ENCODE measurements around the gene MSI2. TPM values are rescaled to one million over a fixed set of nuclear protein-coding genes. Genes with fewer than 3 reads are reported as not detected.
A peak's percentile ranks its signal among the peaks of the same experiment; 100 is the strongest.

The MSI2 gene
- total RNA-seq, 2 donors from 2014 or later: 112 to 119 TPM

DNA sequence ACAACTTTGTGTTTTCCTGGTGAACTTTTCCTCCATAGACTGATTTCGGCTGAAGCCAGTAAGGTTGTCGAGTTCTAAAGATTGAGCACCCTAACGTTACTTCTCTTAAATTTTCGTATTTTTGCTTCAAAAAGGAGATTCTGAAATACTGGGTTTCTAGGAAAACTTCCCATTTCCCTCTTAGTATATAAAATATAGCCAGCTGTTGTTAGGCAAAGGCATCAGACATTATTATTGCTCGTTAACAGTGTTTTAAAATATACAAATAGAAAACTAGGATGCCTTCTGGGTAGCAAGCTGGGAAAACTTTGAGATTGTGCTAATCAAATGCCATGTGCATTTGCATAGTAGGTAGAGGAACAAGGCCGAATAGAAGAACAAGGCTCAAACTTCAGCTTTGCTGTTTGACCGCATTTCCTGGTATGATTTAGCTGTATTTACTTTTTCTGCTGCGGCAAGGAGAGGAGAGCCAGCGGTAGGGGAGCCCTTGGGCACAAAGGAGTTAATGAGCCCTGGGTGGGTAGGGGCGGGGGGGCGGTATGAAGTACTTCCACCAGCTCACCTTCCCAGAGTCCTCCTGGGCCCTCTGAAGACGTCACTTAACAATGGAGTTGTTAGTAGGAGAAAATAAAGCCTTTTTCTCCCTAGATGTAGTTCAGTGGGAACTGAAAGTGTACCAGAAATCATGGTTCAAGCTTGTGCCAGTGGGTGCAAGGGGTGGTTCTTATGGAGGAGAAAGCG, 151.9 kb downstream of the MSI2 start:
- ATAC-seq (replicated peaks in 1 of 2) (peak; percentile 81), DNase-seq (peak; percentile 32 to 42)
- Mint-ChIP-seq H3K27me3 (ENCODE audit: low read depth) (no peaks in the 10 kb centered on the region), H3K36me3 (ENCODE audit: insufficient read depth in 2 of 2) (peaks cover 0 to 6% of the 10 kb centered on the region in 2 donors), H3K9me3 (no peaks in the 10 kb centered on the region), H3K4me3 (peak overlapping the region; percentile 58 to 59), H3K4me1 (ENCODE audit: low read depth) (peaks cover 40% of the 10 kb centered on the region), H3K27ac (no peak overlapping the region)

DNA sequence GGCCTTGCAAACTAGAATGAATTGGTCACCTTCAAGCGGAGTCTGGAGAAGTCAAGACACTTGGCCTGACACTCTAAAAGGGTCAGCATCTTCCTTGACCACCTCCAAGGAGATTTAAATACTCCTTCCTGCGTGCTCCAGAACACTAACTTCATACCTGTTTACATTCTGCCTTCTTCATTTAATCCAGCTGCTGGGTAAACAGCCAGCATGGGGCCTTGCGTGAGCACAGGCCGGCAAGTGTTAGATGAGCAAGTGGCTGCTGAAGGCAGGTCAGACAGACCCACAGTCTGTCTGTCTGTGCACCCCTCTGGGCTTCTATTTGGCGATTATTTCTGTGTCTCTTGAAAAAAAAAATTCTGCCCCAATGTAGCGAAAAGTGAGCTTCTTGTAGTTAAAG, 153.8 kb downstream of the MSI2 start:
- H3K27ac Mint-ChIP-seq: no peak overlapping the region
- ATAC-seq (replicated peaks in 1 of 2): no peak
- peaks cover 40% of the 10 kb centered on the region for H3K4me1 Mint-ChIP-seq (ENCODE audit: low read depth)
- no peaks in the 10 kb centered on the region for H3K27me3 Mint-ChIP-seq (ENCODE audit: low read depth)
- DNase-seq: no peak
- no peaks in the 10 kb centered on the region for H3K9me3 Mint-ChIP-seq
- no peak overlapping the region for H3K4me3 Mint-ChIP-seq
- H3K36me3 Mint-ChIP-seq (ENCODE audit: insufficient read depth in 2 of 2): peaks cover 0 to 7% of the 10 kb centered on the region in 2 donors

DNA sequence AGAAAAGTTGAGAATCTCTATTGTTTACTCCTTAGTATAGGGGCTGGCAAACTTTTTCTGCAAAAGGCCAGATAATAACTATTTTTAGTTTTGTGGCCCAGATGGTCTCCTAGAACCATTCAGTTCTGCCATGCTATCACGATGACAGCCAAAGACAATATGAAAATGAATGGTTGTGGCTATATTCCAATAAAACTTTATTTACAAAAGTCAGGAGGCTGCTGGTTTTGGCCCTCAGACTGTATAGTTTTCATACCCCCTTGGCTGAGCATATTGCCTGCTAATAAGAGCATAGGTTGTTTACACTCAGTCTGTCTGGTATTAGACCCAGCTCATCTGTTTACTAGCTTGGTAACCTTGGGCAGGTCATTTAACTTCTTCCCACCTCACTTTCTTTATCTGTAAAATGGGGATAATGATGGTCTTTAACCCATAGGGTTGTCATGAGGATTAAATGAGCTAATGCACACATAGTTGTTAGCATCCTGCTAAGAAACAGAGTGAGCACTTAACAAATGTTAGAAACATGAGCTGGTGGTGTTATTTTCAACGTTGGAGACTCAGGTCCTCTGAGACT, 156.3 kb downstream of the MSI2 start:
- H3K36me3 Mint-ChIP-seq (ENCODE audit: insufficient read depth in 2 of 2): peaks cover 0 to 6% of the 10 kb centered on the region in 2 donors
- no peak for DNase-seq
- no peaks in the 10 kb centered on the region for H3K27me3 Mint-ChIP-seq (ENCODE audit: low read depth)
- peaks cover 33% of the 10 kb centered on the region for H3K4me1 Mint-ChIP-seq (ENCODE audit: low read depth)
- no peak for ATAC-seq (replicated peaks in 1 of 2)
- no peak overlapping the region for H3K4me3 Mint-ChIP-seq
- H3K9me3 Mint-ChIP-seq: no peaks in the 10 kb centered on the region
- no peak overlapping the region for H3K27ac Mint-ChIP-seq

DNA sequence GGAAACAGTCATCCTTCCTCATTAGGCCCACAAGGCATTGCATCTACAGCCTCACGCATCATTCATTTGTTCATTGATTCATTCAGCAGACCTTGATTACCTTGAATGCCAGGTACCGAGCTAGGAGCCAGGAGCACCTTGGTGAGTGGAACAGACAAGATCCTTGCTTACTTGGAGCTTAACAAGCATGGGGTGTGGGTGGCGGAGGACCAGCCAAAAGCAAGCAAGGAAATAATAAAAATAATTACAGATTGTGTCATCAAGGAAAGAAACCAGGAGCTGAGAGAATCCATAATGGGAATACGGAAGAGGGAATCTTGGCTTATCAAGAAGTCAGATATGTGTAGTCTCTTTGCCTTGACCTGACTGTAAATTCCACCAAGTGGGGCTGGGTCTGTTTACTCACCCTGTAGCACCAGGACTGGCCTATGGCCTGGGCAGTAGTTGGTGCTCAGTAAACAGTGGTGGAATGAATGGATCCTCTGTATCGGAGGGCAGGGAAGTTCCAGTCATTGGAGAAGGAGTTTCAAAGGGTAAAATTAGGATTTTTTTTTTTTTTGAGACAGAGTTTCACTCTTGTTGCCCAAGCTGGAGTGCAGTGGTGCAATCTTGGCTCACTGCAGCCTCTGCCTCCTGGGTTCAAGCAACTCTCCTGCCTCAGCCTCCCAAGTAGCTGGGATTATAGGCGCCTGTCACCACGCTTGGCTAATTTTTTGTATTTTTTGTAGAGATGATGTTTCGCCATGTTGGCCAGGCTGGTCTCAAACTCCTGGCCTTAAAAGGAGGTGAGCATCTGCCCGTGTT, 157.7 kb downstream of the MSI2 start:
- Mint-ChIP-seq H3K27me3 (ENCODE audit: low read depth) (no peaks in the 10 kb centered on the region), H3K4me3 (no peak overlapping the region), H3K9me3 (no peaks in the 10 kb centered on the region), H3K4me1 (ENCODE audit: low read depth) (peaks cover 30% of the 10 kb centered on the region), H3K36me3 (ENCODE audit: insufficient read depth in 2 of 2) (peaks cover 0 to 6% of the 10 kb centered on the region in 2 donors), H3K27ac (no peak overlapping the region)
- DNase-seq (no peak), ATAC-seq (replicated peaks in 1 of 2) (no peak)

DNA sequence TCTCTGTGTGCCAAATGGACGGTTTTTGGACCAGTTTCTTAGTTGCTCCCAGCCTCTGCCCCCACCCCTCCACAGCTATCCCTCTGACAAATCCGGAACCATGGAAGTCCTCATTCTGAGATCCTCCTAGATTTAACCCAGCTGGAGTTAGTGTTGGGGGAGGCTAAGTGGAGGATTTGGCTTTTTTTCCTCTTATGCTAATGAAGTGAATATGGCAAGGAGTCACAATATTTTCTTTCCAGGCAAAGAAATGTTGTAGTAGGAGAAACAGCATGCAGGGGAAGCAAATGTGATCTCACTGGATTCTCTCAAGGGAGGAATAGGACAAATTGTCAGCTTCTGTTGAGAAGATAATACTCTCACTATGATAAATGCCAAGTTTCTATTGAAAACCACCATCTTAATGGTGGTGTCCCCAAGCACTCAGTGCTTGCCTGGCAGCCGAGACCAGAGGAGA, 159.5 kb downstream of the MSI2 start:
- no peak for ATAC-seq (replicated peaks in 1 of 2)
- DNase-seq: no peak
- H3K4me3 Mint-ChIP-seq: no peak overlapping the region
- no peaks in the 10 kb centered on the region for H3K27me3 Mint-ChIP-seq (ENCODE audit: low read depth)
- H3K27ac Mint-ChIP-seq: no peak overlapping the region
- no peaks in the 10 kb centered on the region for H3K9me3 Mint-ChIP-seq
- peaks cover 28% of the 10 kb centered on the region for H3K4me1 Mint-ChIP-seq (ENCODE audit: low read depth)
- H3K36me3 Mint-ChIP-seq (ENCODE audit: insufficient read depth in 2 of 2): peaks cover 0 to 6% of the 10 kb centered on the region in 2 donors

DNA sequence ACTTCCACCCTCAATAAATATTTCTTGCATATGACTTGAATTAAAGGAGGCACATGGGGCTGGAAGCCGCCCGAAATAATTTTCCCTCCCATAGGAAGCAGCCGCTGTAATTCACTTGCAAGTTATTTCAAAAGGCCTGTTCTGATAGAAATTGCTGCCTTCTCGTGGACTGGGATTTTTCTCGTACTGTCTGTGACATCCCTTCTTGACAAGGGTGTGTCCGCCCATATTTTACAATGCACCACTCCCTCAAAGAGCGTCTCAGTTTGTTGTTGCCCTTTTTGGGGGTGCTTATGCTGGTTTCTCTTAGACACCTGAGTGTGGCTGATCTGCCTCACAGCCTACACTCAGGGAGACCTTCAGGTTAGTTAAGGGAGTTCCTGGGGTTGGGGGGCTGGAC, 160.0 kb downstream of the MSI2 start:
- no peak overlapping the region for H3K27ac Mint-ChIP-seq
- peaks cover 0 to 6% of the 10 kb centered on the region in 2 donors for H3K36me3 Mint-ChIP-seq (ENCODE audit: insufficient read depth in 2 of 2)
- H3K4me3 Mint-ChIP-seq: no peak overlapping the region
- no peaks in the 10 kb centered on the region for H3K27me3 Mint-ChIP-seq (ENCODE audit: low read depth)
- H3K9me3 Mint-ChIP-seq: no peaks in the 10 kb centered on the region
- DNase-seq: no peak
- peaks cover 32% of the 10 kb centered on the region for H3K4me1 Mint-ChIP-seq (ENCODE audit: low read depth)
- ATAC-seq (replicated peaks in 1 of 2): no peak

DNA sequence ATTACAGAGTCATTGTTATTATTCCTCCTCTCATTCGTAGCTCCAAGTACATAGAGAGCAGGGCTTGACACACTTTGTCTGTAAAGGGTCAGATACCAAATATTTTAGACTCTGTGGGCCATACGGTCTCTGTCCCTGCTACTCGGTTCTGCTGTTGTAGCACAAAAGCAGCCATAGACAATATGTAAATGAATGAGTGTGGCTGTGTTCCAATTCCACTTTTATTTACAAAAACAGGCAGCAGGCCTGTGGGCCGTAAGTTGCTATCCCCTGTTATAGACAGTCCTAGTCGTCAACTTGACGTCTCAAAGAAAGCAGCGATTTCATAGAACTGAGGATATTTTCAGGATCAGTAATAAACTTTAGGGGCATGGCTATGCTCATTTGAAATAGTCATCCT, 161.6 kb downstream of the MSI2 start:
- no peaks in the 10 kb centered on the region for H3K27me3 Mint-ChIP-seq (ENCODE audit: low read depth)

DNA sequence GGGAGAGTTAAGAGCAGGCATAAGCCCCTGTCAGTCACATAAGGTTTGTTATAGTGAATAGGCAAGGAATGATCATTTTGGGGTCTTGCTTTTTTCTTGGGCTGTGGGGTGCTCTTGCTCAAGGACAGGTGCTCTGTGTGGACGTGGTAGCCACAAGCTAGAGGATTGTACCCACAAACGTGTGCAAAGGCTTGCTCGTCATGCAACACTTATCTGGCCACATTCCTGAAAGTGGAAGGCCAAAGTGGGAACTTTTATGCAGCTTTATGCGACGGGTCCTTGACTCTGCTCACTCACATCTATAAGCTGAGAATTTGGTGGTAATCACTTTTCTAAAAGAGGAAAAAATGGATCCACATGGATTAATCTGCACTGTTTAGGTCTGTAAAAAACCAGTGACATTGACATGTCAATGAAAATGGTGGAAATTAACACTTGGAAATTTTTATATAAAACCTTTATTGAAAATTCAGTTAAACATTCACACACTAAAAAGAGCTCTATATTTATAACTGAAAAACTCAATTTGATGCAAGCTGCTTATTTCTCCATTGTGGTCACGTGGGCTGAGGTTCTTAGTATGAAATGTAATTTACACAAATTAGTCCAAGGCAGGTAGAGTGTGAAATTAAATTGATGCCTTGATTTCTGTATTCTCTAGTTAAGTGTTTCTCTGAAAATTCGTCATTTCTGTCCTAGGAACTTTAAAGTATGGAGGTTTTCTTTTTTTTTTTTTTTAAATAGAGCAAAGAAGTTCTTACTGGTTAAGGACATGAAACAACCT, 162.3 kb downstream of the MSI2 start:
- DNase-seq (no peak), ATAC-seq (replicated peaks in 1 of 2) (peak; percentile 32 to 48)
- no peaks in the 10 kb centered on the region for H3K27me3 Mint-ChIP-seq (ENCODE audit: low read depth)
- H3K4me1 Mint-ChIP-seq (ENCODE audit: low read depth): peaks cover 49% of the 10 kb centered on the region
- no peaks in the 10 kb centered on the region for H3K9me3 Mint-ChIP-seq
- peaks cover 0 to 6% of the 10 kb centered on the region in 2 donors for H3K36me3 Mint-ChIP-seq (ENCODE audit: insufficient read depth in 2 of 2)
- H3K4me3 Mint-ChIP-seq: no peak overlapping the region
- H3K27ac Mint-ChIP-seq: peak overlapping the region; percentile 42

More for the DNA sequence above, 161.6 kb downstream of the MSI2 start:
- H3K9me3 Mint-ChIP-seq: no peaks in the 10 kb centered on the region
- H3K36me3 Mint-ChIP-seq (ENCODE audit: insufficient read depth in 2 of 2): peaks cover 0 to 6% of the 10 kb centered on the region in 2 donors
- ATAC-seq (replicated peaks in 1 of 2): no peak
- peaks cover 42% of the 10 kb centered on the region for H3K4me1 Mint-ChIP-seq (ENCODE audit: low read depth)
- DNase-seq: no peak
- H3K27ac Mint-ChIP-seq: peak overlapping the region; percentile 42
- H3K4me3 Mint-ChIP-seq: no peak overlapping the region

DNA sequence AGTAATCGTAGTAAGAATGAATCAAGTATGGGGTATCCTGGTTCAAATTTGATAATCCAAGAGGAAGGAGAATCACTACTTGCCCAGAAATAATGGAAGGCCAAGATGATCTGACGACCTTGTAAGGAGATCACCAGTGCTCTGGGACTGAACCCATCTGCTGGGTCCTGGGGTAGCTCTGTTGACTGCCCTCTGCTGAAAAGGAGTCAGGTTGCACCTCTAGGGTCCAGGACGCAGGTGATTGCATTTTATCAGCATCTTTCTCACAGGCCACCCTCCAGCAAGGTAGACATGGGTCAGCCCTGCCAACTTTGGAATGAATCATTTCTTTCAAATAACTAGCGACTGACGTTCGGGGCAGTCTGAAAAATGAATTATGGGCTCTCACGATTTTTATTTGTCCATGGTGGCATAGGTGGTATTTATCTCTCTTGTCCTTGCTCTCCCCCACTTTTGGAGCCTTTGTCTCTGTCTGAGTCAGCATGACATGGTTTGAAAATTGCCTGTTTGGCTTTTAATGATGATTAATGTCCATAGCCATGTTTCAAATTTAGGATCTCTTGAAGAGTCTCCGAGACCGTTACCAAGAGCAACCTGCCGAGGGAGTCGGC, 163.7 kb downstream of the MSI2 start:
- Mint-ChIP-seq H3K9me3 (no peaks in the 10 kb centered on the region), H3K4me3 (no peak overlapping the region), H3K4me1 (ENCODE audit: low read depth) (peaks cover 63% of the 10 kb centered on the region), H3K27me3 (ENCODE audit: low read depth) (no peaks in the 10 kb centered on the region), H3K36me3 (ENCODE audit: insufficient read depth in 2 of 2) (peaks cover 0 to 3% of the 10 kb centered on the region in 2 donors), H3K27ac (no peak overlapping the region)
- no peak for ATAC-seq (replicated peaks in 1 of 2)
- DNase-seq: no peak

DNA sequence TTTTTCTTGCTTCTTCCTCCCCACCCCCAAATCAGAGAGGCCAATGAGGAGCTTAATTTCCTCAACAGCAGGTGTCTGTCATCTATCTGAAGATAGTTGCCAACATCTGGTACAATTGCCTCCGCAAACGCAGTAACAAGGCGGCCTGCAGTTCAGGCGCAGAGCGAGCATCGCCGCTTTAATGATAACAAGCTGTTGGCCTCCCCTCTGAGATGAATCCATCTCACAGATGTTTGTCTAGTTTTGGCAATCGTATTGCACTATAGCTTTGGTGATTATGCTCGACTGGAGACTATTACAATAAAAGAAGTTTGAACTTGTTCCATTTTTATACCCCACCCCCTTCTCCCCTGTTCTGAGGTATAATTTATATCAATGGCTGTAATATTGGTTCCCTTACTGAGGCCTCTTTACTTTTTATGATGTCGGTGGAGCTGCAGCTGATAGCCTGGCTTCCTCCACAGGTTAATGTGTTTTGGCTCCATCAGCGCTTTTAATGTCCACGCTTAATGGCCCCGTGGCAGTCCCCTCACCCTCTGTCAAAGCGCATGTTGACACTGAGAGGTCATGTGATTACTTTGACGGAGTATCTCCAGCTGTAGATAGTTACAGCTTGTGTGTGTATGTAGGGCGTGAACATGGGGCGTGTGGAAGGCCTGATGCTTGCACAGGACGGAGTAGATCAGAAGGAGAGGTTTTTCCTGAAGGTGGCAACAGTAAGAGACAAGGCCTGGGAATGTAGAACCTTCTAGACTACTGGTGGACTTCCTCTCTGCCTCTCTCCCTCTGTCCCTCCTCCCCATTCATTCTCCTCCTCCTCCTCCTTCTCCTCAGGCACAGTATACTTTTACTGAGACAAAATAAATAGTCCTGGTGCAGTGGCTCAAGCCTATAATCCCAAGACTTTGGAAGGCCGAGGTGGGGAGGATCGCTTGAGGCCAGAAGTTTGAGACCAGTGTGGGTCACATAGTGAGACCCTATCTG, 164.7 kb downstream of the MSI2 start:
- no peaks in the 10 kb centered on the region for H3K9me3 Mint-ChIP-seq
- H3K4me1 Mint-ChIP-seq (ENCODE audit: low read depth): peaks cover 64% of the 10 kb centered on the region
- no peak overlapping the region for H3K27ac Mint-ChIP-seq
- no peak overlapping the region for H3K4me3 Mint-ChIP-seq
- DNase-seq (no peak), ATAC-seq (replicated peaks in 1 of 2) (no peak)
- no peaks in the 10 kb centered on the region for H3K27me3 Mint-ChIP-seq (ENCODE audit: low read depth)
- H3K36me3 Mint-ChIP-seq (ENCODE audit: insufficient read depth in 2 of 2): no peaks in the 10 kb centered on the region

DNA sequence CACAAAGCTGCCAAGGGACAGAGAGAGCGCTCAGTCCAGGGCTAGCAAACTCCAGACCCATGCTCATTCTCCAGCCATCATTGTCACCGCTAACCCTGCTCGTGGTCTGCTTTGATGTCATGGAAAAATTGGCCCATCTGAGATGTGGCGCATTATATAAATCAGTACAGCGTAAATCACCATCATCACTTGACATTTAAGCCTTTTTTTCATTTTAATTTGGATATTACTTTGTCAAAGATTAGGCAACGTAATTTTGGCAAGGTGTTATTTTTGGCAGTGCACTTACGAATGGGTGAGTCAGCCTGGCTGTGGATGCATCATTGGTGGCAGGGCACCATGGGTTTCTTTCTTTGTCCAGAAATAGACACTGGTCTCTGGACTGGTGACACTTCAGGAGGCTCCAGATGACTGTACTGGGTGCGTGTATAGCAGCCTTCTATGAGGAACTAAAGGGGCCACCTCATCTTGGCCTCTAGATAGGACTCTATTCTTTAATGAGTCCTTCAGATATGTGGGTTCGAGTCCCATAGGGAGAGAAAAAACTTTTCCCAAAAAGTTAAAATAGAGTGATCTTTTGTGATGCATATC, 166.3 kb downstream of the MSI2 start:
- no peaks in the 10 kb centered on the region for H3K9me3 Mint-ChIP-seq
- H3K27ac Mint-ChIP-seq: peak overlapping the region; percentile 54
- H3K27me3 Mint-ChIP-seq (ENCODE audit: low read depth): no peaks in the 10 kb centered on the region
- H3K4me3 Mint-ChIP-seq: peak overlapping the region in 1 of 2 donors; percentile 39
- DNase-seq (peak; percentile 39 to 42), ATAC-seq (replicated peaks in 1 of 2) (peak; percentile 87 to 93)
- H3K4me1 Mint-ChIP-seq (ENCODE audit: low read depth): peaks cover 65% of the 10 kb centered on the region
- no peaks in the 10 kb centered on the region for H3K36me3 Mint-ChIP-seq (ENCODE audit: insufficient read depth in 2 of 2)
